ENCODE results near the gene IGF2BP2.

Gene IGF2BP2

DNA sequence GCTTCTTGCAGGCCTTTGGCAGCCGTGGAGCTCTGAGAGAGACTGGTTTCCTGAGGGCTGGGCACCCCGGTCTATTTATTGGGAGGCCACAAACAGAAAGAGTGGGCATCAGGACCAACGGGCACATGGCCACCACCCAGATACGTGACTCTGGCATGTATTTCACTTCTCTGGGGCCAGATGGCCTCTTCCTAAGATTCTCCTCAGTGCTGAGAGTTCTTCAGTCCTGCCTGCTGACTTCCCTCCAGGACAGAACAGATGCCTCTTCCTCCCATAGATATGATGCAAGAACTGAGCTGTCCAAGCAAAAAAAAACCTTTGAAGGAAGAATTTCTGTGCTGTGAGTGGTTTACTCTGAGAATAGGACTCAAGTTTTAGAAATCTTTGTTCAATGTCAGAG is 107.7 kb downstream of the IGF2BP2 start:
- H3K4me1 ChIP-seq (ENCODE audit: control insufficient read depth in 1 of 2, insufficient read depth in 1 of 2, low read depth in 1 of 2, low read length in 1 of 2): peaks cover 0 to 10% of the 10 kb centered on the region in 2 experiments
- H3K27me3 ChIP-seq: no peaks in the 10 kb centered on the region
- H3K36me3 ChIP-seq: no peaks in the 10 kb centered on the region
- TF ChIP-seq, protein P1, sequence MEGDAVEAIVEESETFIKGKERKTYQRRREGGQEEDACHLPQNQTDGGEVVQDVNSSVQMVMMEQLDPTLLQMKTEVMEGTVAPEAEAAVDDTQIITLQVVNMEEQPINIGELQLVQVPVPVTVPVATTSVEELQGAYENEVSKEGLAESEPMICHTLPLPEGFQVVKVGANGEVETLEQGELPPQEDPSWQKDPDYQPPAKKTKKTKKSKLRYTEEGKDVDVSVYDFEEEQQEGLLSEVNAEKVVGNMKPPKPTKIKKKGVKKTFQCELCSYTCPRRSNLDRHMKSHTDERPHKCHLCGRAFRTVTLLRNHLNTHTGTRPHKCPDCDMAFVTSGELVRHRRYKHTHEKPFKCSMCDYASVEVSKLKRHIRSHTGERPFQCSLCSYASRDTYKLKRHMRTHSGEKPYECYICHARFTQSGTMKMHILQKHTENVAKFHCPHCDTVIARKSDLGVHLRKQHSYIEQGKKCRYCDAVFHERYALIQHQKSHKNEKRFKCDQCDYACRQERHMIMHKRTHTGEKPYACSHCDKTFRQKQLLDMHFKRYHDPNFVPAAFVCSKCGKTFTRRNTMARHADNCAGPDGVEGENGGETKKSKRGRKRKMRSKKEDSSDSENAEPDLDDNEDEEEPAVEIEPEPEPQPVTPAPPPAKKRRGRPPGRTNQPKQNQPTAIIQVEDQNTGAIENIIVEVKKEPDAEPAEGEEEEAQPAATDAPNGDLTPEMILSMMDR (IDR thresholded peaks at IDR 0.05): no peak
- H3K9me3 ChIP-seq: no peaks in the 10 kb centered on the region
- H3K27ac ChIP-seq: no peak overlapping the region
- H3K4me3 ChIP-seq (ENCODE audit: low read depth in 1 of 2, low read length in 1 of 2): no peak overlapping the region

DNA sequence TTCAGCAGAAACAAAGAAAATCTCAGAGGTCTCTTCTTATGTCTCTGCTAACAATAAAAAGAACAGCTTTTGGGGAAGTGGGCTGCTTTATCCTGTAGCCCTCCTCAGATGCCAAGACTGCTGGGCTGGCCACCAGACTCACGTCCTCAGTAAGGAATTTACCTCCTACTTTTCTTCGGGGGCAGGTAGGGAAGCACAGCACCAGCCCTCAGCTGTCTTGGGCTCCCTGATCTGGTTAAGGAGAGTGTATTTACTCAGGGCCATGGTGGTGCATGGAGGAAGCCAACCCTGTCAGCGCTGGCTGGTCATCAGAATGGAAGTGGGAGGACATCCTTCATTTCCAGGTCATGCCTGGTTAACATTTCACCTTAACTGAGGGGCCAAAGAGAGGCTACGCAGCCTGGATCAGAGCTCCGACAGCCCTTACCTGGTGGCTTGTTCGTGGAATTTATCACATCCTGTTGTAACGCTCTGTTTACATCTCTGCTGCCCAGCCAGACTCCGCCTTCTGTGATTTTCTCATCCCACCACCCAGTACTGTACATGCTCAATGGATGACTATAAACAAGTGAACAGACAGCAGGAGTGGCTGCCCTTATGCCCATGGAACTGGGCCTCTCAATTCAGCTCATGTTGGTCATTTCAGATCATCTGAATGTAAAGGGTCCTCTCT is 108.3 kb downstream of the IGF2BP2 start:
- no peak overlapping the region for H3K27ac ChIP-seq
- TF ChIP-seq, protein P1 (IDR thresholded peaks at IDR 0.05): no peak
- H3K4me3 ChIP-seq (ENCODE audit: low read depth in 1 of 2, low read length in 1 of 2): no peak overlapping the region
- no peaks in the 10 kb centered on the region for H3K27me3 ChIP-seq
- no peaks in the 10 kb centered on the region for H3K9me3 ChIP-seq
- peaks cover under 1 to 11% of the 10 kb centered on the region in 2 experiments for H3K4me1 ChIP-seq (ENCODE audit: control insufficient read depth in 1 of 2, insufficient read depth in 1 of 2, low read depth in 1 of 2, low read length in 1 of 2)
- no peaks in the 10 kb centered on the region for H3K36me3 ChIP-seq

DNA sequence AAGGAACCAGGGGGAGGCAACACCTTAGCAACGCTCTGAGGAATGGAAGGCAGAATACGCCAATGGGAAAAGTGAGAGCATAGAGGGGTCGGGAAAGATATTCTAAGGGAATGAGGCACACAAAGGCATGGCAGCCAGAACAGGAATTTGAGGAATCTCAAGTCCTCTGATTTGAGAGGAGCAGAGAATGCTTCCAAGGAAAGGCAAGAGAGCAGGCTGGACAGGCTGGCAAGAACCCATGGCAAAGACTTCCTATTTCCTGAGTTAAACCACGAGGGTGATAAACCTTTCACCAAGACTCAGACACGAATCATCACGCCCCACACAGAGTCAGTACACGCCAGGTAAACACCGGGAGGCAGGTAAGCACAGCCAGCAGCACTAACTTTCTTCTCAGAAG is 109.8 kb downstream of the IGF2BP2 start:
- H3K27me3 ChIP-seq: no peaks in the 10 kb centered on the region
- no peak overlapping the region for H3K4me3 ChIP-seq (ENCODE audit: low read depth in 1 of 2, low read length in 1 of 2)
- H3K27ac ChIP-seq: no peak overlapping the region
- H3K9me3 ChIP-seq: no peaks in the 10 kb centered on the region
- peaks cover 7 to 17% of the 10 kb centered on the region in 2 experiments for H3K4me1 ChIP-seq (ENCODE audit: control insufficient read depth in 1 of 2, insufficient read depth in 1 of 2, low read depth in 1 of 2, low read length in 1 of 2)
- TF ChIP-seq, protein P1 (IDR thresholded peaks at IDR 0.05): no peak
- no peaks in the 10 kb centered on the region for H3K36me3 ChIP-seq

DNA sequence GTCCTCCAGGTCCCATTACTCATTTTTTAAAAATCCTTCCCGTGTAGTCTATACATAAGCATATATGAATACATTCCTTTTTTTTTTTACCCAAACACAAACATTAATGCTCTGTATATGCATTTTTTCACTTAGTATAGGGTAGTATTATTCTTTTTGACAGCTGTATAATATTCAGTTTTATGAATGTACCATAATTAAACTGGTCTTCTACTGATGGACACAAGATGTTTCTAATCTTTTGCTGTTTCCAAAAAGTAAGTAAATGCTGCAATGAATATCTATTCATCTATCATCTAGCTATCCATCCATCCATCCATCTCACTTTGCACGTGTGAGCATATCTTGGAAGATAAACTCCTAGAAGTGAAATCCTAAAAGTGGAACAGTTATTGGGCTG is 110.8 kb downstream of the IGF2BP2 start:
- TF ChIP-seq, protein P1 (IDR thresholded peaks at IDR 0.05): no peak
- H3K27me3 ChIP-seq: no peaks in the 10 kb centered on the region
- H3K4me1 ChIP-seq (ENCODE audit: control insufficient read depth in 1 of 2, insufficient read depth in 1 of 2, low read depth in 1 of 2, low read length in 1 of 2): peaks cover 7 to 17% of the 10 kb centered on the region in 2 experiments
- H3K36me3 ChIP-seq: no peaks in the 10 kb centered on the region
- no peak overlapping the region for H3K27ac ChIP-seq
- no peaks in the 10 kb centered on the region for H3K9me3 ChIP-seq
- no peak overlapping the region for H3K4me3 ChIP-seq (ENCODE audit: low read depth in 1 of 2, low read length in 1 of 2)

DNA sequence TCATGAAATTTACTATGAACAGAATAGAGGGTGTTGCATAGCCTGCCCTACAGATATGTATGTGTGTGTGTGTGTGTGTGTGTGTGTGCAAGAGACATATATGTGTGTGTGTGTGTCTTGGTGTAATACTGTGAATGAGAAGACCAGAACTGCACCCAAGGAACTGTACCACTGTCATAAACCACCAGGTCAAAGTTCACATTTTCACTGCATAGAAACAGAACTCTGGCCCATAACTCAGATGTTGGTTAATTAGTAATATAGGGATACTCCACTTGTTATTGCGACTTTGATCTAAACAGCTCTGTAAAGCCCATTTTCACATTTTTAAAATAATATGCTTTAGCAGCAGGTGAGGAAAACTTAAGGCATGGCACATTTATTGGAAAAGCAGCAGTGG is 111.8 kb downstream of the IGF2BP2 start:
- Histone ChIP-seq H3K4me1 (ENCODE audit: control insufficient read depth in 1 of 2, insufficient read depth in 1 of 2, low read depth in 1 of 2, low read length in 1 of 2) (peaks cover 7 to 17% of the 10 kb centered on the region in 2 experiments), H3K27ac (no peak overlapping the region), H3K4me3 (ENCODE audit: low read depth in 1 of 2, low read length in 1 of 2) (no peak overlapping the region), H3K36me3 (no peaks in the 10 kb centered on the region), H3K9me3 (no peaks in the 10 kb centered on the region), H3K27me3 (no peaks in the 10 kb centered on the region)
- TF ChIP-seq, protein P1 (IDR thresholded peaks at IDR 0.05): no peak

Measured in neutrophil (primary cell).